Osteocyte (in vitro differentiated cells): ENCODE data around the gene MAN1A2. TPM values are rescaled to one million over a fixed set of nuclear protein-coding genes. Genes with fewer than 3 reads are reported as not detected.
A peak's percentile ranks its signal among the peaks of the same experiment; 100 is the strongest.

ENCODE experiments used
- DNase-seq: peaks from one replicate; pipeline ENCODE4 v3.0.0; 2021; ENCODE audit warnings: mixed read lengths; ENCODE audit not compliant: unreplicated experiment; ENCODE audit errors: extremely low spot score
- H3K27ac Mint-ChIP-seq: one replicate; pipeline ENCODE4 v1.8.0; 2021; ENCODE audit warnings: mild to moderate bottlenecking, mixed read lengths; ENCODE audit not compliant: unreplicated experiment
- H3K27me3 Mint-ChIP-seq: one replicate; pipeline ENCODE4 v1.8.0; 2021; ENCODE audit warnings: mixed read lengths; ENCODE audit not compliant: unreplicated experiment
- H3K36me3 Mint-ChIP-seq: one replicate; pipeline ENCODE4 v1.8.0; 2021; ENCODE audit warnings: mixed read lengths; ENCODE audit not compliant: unreplicated experiment
- H3K4me1 Mint-ChIP-seq: one replicate; pipeline ENCODE4 v1.8.0; 2021; ENCODE audit warnings: mixed read lengths; ENCODE audit not compliant: unreplicated experiment
- H3K4me3 Mint-ChIP-seq: one replicate; pipeline ENCODE4 v1.8.0; 2021; ENCODE audit warnings: mild to moderate bottlenecking, moderate library complexity, mixed read lengths; ENCODE audit not compliant: unreplicated experiment
- H3K9me3 Mint-ChIP-seq: one replicate; pipeline ENCODE4 v1.8.0; 2021; ENCODE audit warnings: mixed read lengths; ENCODE audit not compliant: unreplicated experiment
- total RNA-seq: library from RNA; stranded (reverse); gene quantifications from 2 replicates; pipeline ENCODE4 v1.2.1, GENCODE V29; 2021
- TF ChIP-seq, protein P1 (sequence below): fragments of 200-600 bp; sonication (generic); IDR thresholded peaks from 2 replicates; pipeline ENCODE4 v1.5.0; 2021; ENCODE audit warnings: antibody characterized with exemption, mild to moderate bottlenecking, moderate library complexity

Gene MAN1A2
- total RNA-seq, 1 donor from 2014 or later = 53.7 TPM

- Mint-ChIP-seq H3K27me3 (no peaks in the 10 kb centered on the region), H3K36me3 (peaks cover 38% of the 10 kb centered on the region), H3K4me3 (no peak overlapping the region), H3K4me1 (peaks cover 28% of the 10 kb centered on the region), H3K9me3 (no peaks in the 10 kb centered on the region), H3K27ac (peak overlapping the region; percentile 64)
- TF ChIP-seq, protein P1, sequence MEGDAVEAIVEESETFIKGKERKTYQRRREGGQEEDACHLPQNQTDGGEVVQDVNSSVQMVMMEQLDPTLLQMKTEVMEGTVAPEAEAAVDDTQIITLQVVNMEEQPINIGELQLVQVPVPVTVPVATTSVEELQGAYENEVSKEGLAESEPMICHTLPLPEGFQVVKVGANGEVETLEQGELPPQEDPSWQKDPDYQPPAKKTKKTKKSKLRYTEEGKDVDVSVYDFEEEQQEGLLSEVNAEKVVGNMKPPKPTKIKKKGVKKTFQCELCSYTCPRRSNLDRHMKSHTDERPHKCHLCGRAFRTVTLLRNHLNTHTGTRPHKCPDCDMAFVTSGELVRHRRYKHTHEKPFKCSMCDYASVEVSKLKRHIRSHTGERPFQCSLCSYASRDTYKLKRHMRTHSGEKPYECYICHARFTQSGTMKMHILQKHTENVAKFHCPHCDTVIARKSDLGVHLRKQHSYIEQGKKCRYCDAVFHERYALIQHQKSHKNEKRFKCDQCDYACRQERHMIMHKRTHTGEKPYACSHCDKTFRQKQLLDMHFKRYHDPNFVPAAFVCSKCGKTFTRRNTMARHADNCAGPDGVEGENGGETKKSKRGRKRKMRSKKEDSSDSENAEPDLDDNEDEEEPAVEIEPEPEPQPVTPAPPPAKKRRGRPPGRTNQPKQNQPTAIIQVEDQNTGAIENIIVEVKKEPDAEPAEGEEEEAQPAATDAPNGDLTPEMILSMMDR = no peak
- DNase-seq = no peak
These were observed 133.3 kb downstream of the MAN1A2 start for GRCh38 chr1:117500584-117500983.

- no peak for DNase-seq
- peak overlapping the region; percentile 64 for H3K27ac Mint-ChIP-seq
These were observed 134.0 kb downstream of the MAN1A2 start for GRCh38 chr1:117501281-117501680.

DNA sequence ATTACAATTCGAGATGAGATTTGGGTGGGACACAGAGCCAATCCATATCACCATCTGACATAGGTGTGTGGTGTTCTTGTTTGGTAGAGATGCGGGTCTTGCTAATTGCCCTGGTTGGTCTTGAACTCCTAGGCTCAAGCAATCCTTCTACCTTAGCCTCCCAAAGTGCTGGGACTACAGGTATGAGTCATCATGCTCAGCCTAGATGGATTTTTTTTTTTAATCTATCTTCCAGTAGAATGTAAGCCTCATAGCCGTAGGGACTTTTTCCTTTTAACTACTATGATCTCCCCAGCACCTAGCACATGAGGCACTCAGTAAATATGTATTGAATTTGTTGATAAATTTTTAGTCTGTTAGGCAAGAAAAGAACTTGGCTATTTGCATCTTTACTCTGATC lies 144.0 kb downstream of the MAN1A2 start:
- DNase-seq = no peak
- H3K27me3 Mint-ChIP-seq = no peaks in the 10 kb centered on the region
- H3K27ac Mint-ChIP-seq = no peak overlapping the region
- peaks cover 3% of the 10 kb centered on the region for H3K36me3 Mint-ChIP-seq
- no peaks in the 10 kb centered on the region for H3K9me3 Mint-ChIP-seq
- TF ChIP-seq, protein P1 = no peak
- H3K4me3 Mint-ChIP-seq = no peak overlapping the region
- peaks cover 2% of the 10 kb centered on the region for H3K4me1 Mint-ChIP-seq

More at GRCh38 chr1:117501281-117501680, 134.0 kb downstream of the MAN1A2 start:
- Mint-ChIP-seq H3K4me3 (no peak overlapping the region), H3K27me3 (no peaks in the 10 kb centered on the region), H3K4me1 (peaks cover 28% of the 10 kb centered on the region), H3K9me3 (no peaks in the 10 kb centered on the region), H3K36me3 (peaks cover 38% of the 10 kb centered on the region)
- TF ChIP-seq, protein P1 = no peak

DNA sequence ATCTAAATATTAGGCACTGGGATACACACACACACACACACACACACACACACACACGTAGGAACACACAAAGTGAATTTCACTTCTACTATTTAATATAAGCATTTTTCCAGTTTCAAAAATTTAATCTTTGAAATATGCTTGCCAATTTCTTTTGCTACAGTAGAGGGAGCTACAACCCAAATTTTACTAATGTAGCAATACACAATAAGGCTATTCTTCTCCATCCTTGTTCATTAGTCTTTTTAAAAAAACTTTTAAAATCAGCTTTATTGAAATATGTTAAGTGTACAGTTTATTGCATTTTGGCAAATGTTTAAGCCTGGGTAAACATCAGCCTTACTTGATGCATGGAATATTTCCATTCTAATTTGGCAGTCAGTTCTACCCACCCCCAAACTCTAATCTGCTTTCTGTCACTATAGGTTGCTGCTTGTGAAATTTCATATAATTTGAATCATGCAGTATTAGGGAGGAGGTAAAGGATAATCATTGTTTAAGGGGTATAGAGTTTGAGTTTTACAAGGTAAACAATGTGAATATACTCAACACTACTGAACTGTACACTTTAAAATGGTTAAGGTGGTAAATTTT lies 145.6 kb downstream of the MAN1A2 start:
- Mint-ChIP-seq H3K9me3 (no peaks in the 10 kb centered on the region), H3K36me3 (peaks cover 11% of the 10 kb centered on the region), H3K27ac (no peak overlapping the region), H3K4me3 (no peak overlapping the region), H3K27me3 (no peaks in the 10 kb centered on the region), H3K4me1 (peaks cover 2% of the 10 kb centered on the region)
- DNase-seq = no peak
- TF ChIP-seq, protein P1 = peak; percentile 67

DNA sequence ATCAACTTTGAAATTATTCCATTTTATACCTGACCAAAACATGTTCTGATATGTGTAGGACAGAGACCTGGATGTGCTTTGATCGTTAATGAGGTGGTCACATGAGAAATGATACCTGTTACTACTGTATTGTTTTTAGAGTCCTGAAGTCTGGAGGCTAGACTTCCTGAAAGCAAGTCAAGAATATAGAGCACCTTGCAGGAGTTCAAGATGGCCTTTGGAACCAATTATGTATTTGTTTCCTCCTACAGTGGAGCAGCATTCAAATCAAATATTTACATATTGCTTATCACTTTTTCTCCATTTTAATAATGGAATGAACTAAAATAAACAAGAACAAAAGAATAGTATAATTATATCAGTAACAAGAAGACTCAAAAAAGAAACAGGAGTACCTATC lies 155.9 kb downstream of the MAN1A2 start:
- TF ChIP-seq, protein P1 = no peak
- Mint-ChIP-seq H3K36me3 (peaks cover 6% of the 10 kb centered on the region), H3K4me3 (no peak overlapping the region), H3K4me1 (peaks cover 12% of the 10 kb centered on the region), H3K9me3 (peaks cover 19% of the 10 kb centered on the region), H3K27me3 (no peaks in the 10 kb centered on the region), H3K27ac (no peak overlapping the region)
- DNase-seq = no peak
